GM18519 (cell line): Measurements from ENCODE around the gene KCND2.
"Not testable (repeated sequence)": the region's sequence is repeated elsewhere in the genome, so short reads cannot be mapped to it uniquely, and the experiment has no call there.

Source experiments
- ATAC-seq: cut with Tn5 transposase; IDR thresholded peaks from one replicate; pipeline ENCODE4 v1.9.1; 2021; ENCODE audit warnings: mild to moderate bottlenecking, moderate library complexity; ENCODE audit not compliant: unreplicated experiment, low FRiP score

KCND2 gene

DNA sequence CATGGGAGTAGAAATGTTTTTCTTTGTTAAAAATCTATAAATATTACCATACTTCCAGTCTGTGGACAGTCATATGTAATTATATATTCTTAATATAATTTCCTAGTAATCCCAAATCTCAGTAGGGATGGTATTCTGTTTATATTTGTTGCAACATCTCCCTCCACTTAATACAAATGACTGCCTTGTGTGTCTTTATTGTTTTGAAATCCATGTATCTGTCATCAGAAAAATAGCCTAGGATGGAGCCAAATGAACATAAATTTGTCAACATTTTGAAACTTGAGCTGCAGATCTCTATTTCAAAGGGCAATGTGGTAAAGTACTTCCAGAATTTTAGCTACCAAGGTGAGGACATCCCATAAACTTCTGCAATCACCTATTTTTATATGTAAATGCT, 294.2 kb downstream of the KCND2 start:
- no peak for ATAC-seq

- ATAC-seq: not testable (repeated sequence)
Observed at GRCh38 chr7:120578657-120579056, 305.7 kb downstream of the KCND2 start.

- no peak for ATAC-seq
Observed at GRCh38 chr7:120582916-120583315, 309.9 kb downstream of the KCND2 start.

- no peak for ATAC-seq
Observed at GRCh38 chr7:120583899-120584586, 311.1 kb downstream of the KCND2 start.

DNA sequence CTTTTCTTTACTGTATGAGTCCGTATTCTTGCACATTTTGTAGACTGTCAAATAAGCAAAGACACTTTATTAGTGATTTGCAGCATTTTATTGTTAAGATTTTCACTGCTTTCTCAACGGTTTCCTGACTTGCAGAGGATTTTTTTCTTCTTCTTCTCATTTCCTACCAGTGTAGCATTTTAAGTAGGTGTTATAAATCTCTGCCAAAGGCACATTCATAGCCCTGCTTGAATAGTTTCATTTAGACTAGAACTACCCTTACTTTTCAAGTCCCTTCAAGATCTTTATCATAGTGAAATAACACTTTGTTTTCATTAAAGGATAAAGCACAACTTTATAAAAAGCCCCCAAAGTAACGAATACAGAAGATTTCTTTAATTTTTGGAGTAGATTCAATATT, 313.6 kb downstream of the KCND2 start:
- no peak for ATAC-seq

GRCh38 chr7:120587243-120587642, 314.3 kb downstream of the KCND2 start:
- no peak for ATAC-seq

DNA sequence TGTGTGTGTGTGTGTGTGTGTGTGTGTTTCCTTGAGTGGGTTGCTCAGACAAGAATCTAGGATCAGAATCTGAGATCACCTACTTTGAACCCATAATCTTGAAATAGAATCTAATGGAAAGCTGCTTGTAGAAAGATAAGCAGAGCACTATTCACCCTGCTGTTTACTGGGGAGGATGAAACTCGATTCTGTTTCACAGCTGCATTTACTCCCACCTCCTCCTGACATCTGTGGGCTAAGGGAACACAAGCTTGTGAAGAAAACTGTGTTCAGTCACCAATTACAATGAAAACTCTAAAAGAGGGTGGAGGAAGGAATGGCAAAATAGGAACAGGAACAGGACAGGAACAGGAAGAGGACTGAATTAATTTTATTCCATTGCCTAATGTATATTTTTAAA, 315.4 kb downstream of the KCND2 start:
- no peak for ATAC-seq

- ATAC-seq: no peak
Observed at GRCh38 chr7:120588862-120589261, 315.9 kb downstream of the KCND2 start.

GRCh38 chr7:120600607-120601006, 327.6 kb downstream of the KCND2 start:
- no peak for ATAC-seq

DNA sequence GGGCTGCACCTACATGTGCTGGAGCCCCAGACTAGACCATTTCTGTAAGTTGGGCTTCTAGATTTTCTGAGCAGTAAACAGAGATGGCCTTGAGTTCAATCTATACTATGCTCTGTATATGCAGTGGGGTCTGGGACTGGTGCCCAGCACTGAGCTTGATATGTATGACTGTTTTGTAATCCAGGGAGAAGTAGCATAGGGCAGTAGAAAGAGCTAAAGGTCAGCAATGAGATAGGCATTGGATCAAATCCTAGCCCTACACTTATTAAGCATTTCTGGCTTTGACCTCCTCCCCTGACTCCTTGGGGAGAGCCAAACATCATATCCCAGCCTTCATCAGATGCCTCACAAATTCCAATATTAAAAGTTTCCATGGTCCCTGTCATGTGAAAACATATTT, 330.4 kb downstream of the KCND2 start:
- no peak for ATAC-seq

- no peak for ATAC-seq
Observed at GRCh38 chr7:120609136-120609753, 336.3 kb downstream of the KCND2 start.

GRCh38 chr7:120611975-120612374, 339.0 kb downstream of the KCND2 start:
- ATAC-seq: no peak

GRCh38 chr7:120615703-120616102, 342.7 kb downstream of the KCND2 start:
- ATAC-seq: peak; percentile 51

- no peak for ATAC-seq
Observed at GRCh38 chr7:120617275-120617674, 344.3 kb downstream of the KCND2 start.

DNA sequence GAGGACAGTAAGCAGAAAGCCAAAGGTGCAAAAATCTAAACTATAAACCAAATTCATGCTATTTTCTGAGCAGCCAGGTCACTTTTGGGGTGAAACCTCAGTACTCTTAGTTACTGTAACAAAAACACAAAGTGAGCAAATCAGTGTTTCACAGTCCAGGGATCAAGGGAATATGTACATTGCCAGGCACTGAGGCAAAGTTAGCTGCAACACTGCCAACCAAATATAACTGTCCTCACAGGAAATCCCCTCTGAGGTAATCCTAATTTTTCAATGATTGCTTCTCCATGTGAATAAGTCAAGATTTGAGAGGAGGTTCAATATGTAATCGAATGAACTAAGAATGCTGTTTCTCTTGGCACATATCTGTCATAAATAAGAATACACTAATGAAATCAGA, 355.3 kb downstream of the KCND2 start:
- ATAC-seq: no peak

DNA sequence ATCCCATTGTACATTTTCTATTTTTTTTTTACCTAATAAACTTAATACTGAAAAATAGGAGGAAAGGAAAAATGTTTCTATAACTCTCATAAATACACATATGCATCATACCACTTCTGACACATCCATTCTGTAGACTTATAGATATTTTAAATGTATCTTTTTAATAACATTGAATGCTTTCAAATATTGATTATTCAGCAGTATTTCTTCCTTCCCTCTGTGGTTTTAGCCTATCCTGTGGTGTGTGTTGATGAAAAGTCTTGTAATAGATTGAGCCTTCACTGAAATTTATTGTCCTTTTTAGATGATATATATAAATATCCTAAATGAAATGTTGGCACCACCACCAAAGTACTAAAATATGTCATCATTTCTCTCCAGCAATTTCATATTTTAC, 366.9 kb downstream of the KCND2 start:
- ATAC-seq: no peak

DNA sequence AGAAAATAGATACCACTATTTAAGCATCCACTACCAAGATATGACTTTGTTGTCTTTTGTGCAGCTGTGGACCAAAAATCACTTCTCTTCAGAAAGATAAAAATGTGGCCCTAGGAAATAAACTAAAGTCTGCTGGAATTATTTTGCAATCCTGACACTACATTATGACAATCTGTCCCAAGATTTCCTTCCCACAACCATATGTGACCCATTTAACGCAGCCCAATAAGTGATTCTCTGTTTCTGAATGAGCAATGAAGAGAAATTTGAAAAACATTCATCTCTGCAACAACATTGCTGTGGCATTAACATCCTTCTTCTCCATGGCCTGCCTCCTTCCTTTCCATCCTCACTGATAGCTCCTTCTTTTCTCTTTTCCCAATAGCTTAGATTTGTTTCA, 373.0 kb downstream of the KCND2 start:
- no peak for ATAC-seq

DNA sequence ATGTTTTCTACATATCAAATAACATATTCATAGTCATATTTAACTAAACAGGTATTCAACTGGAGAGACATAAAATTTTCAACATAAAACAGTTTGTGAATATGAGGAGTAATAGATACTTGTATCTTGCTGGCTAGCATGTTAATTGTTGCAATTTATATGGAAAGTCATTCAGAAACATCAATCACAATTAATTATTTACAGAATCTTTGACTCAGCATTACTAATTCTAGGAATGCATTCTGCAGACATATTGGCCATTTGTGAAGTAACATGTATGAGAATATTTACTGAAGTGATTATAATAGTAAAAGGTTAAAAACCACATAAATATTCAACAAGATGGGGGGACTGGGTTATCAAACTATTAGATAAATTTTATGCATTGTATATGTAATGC, 381.3 kb downstream of the KCND2 start:
- no peak for ATAC-seq

- ATAC-seq: no peak
Observed at GRCh38 chr7:120658516-120658915, 385.5 kb downstream of the KCND2 start.

GRCh38 chr7:120662291-120662690, 389.3 kb downstream of the KCND2 start:
- ATAC-seq: no peak

DNA sequence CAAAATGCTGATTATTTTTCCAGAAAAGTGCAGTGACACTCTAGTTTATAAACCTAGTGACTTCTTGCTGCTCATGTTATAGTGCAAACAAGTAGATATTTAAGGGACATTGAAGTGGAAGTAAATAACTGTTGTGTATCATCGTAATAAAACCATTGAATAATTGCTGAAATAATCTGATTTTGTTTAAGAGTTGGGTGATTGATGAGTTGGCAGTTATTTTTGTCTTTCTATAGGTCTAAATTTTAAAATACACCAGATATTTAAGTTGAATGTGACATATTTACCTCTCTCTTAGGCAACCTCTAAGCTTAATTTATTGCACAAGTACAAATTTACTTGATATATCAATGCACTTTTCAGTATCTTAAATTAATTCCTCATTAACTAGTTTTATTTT, 392.1 kb downstream of the KCND2 start:
- no peak for ATAC-seq

DNA sequence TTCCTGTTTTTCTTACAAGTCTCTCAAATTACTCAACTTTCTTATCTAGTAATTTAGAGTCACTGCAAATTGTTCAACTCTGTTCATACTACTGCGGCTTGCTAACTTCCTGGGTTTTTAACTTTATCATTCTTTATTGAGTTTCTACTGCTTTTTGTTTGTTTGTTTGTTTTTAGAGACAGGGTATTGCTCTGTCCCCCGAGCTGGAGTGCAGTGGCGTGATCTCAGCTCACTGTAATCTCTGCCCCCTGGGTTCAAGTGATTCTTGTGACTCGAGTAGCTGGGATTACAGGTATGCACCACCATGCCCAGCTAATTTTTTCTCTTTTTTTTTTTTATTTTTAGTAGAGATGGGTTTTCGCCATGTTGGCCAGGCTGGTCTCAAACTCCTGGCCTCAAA, 402.1 kb downstream of the KCND2 start:
- ATAC-seq: no peak
